MM.1S (cell line): ENCODE measurements around the gene FAM117B.

Experiments used
- CTCF ChIP-seq: fragments of 300-600 bp; sonication (generic); IDR thresholded peaks from 2 replicates; pipeline ENCODE4 v1.5.1; 2016; ENCODE audit warnings: antibody characterized with exemption, low read length, mixed read lengths
- EZH2 ChIP-seq: fragments of 300-600 bp; sonication (generic); optimal IDR thresholded peaks from 2 replicates; pipeline ENCODE3; 2017; ENCODE audit warnings: low read depth, mild to moderate bottlenecking, antibody characterized with exemption, low read length, mixed read lengths

- no peak for TF ChIP-seq EZH2
- TF ChIP-seq CTCF: no peak
Observed at GRCh38 chr2:202758604-202759003, 123.8 kb downstream of the FAM117B start.
